ENCODE results near the gene LSAMP.

GRCh38 chr3:115980709-115981108 lies 464.6 kb downstream of the LSAMP start:
- TF ChIP-seq EP300 (IDR thresholded peaks at IDR 0.05) = no peak
- TF ChIP-seq POLR2AphosphoS5 (IDR thresholded peaks at IDR 0.05) = no peak
